Hepatocyte (in vitro differentiated cells): ENCODE measurements around the gene CDYL. TPM values are rescaled to one million over a fixed set of nuclear protein-coding genes. Genes with fewer than 3 reads are reported as not detected.
"Not testable (repeated sequence)": the region's sequence is repeated elsewhere in the genome, so short reads cannot be mapped to it uniquely, and the experiment has no call there.

ENCODE experiments used
- DNase-seq: peaks from one replicate; pipeline ENCODE4 v3.0.0-alpha.2; 2016; ENCODE audit warnings: low spot score
- H2AFZ ChIP-seq: fragments of 200-600 bp; sonication (generic); 2 replicates; pipeline ENCODE4 v1.6.0; 2016; ENCODE audit warnings: antibody characterized with exemption, mild to moderate bottlenecking
- H3K27ac ChIP-seq: fragments of 200-600 bp; sonication (generic); 2 replicates; pipeline ENCODE4 v1.5.1; 2016; ENCODE audit warnings: mild to moderate bottlenecking
- H3K27me3 ChIP-seq: fragments of 200-600 bp; sonication (generic); 2 replicates; pipeline ENCODE4 v1.6.1; 2016
- H3K36me3 ChIP-seq: fragments of 200-600 bp; sonication (generic); replicated peaks from 2 replicates; pipeline ENCODE4 v1.5.1; 2016; ENCODE audit warnings: low read depth; ENCODE audit not compliant: insufficient read depth
- H3K4me1 ChIP-seq: fragments of 200-600 bp; sonication (generic); 2 replicates; pipeline ENCODE4 v1.5.1; 2016; ENCODE audit warnings: mild to moderate bottlenecking, moderate library complexity; ENCODE audit not compliant: insufficient read depth
- H3K4me2 ChIP-seq: fragments of 200-600 bp; sonication (generic); 2 replicates; pipeline ENCODE4 v1.6.0; 2016
- H3K4me3 ChIP-seq: fragments of 200-600 bp; sonication (generic); 2 replicates; pipeline ENCODE4 v1.5.1; 2016; ENCODE audit warnings: mild to moderate bottlenecking
- H3K79me2 ChIP-seq: fragments of 200-600 bp; sonication (generic); 2 replicates; pipeline ENCODE4 v1.6.0; 2017; ENCODE audit warnings: mild to moderate bottlenecking
- H3K9me2 ChIP-seq: fragments of 200-600 bp; sonication (generic); replicated peaks from 2 replicates; pipeline ENCODE4 v1.6.0; 2017; ENCODE audit warnings: mild to moderate bottlenecking; ENCODE audit not compliant: insufficient read depth
- H3K9me3 ChIP-seq: fragments of 200-600 bp; sonication (generic); 2 replicates; pipeline ENCODE4 v1.5.1; 2016; ENCODE audit warnings: low read depth, mild to moderate bottlenecking
- H4K20me1 ChIP-seq: fragments of 200-600 bp; sonication (generic); 2 replicates; pipeline ENCODE4 v1.6.0; 2016; ENCODE audit warnings: mild to moderate bottlenecking; ENCODE audit not compliant: insufficient read depth, poor library complexity, severe bottlenecking
- CTCF ChIP-seq: fragments of 200-600 bp; sonication (generic); IDR thresholded peaks from 2 replicates; pipeline ENCODE4 v1.5.1; 2016; ENCODE audit warnings: antibody characterized with exemption, mild to moderate bottlenecking; ENCODE audit not compliant: poor library complexity
- EZH2 ChIP-seq: fragments of 200-600 bp; sonication (generic); IDR thresholded peaks from 2 replicates; pipeline ENCODE4 v1.6.1; 2016; ENCODE audit warnings: antibody characterized with exemption, mild to moderate bottlenecking, borderline replicate concordance
- EZH2phosphoT487 ChIP-seq: fragments of 200-600 bp; sonication (generic); IDR thresholded peaks from one replicate; pipeline ENCODE4 v1.6.1; 2018; ENCODE audit warnings: antibody characterized with exemption, mild to moderate bottlenecking, low read depth, moderate library complexity; ENCODE audit not compliant: unreplicated experiment, severe bottlenecking
- WGBS: methylation state at CpG from one replicate; pipeline ENCODE4 v1.1.6; 2016; ENCODE audit warnings: low lambda C conversion rate; ENCODE audit errors: missing lambda C conversion rate; 5-methylcytosine and 5-hydroxymethylcytosine counted together
- polyA plus RNA-seq: library from polyadenylated mRNA; unstranded; fragments of >200 nt; fragmentation: Nextera tagmentation; extraction: Ambion mirVana; gene quantifications from 2 replicates; pipeline ENCODE4 v1.2.1, GENCODE V29; 2016
- total RNA-seq: library from RNA; depleted of rRNA; stranded (reverse); fragments of >200 nt; gene quantifications from 2 replicates; pipeline ENCODE4 v1.2.3, GENCODE V29; 2014

Gene CDYL
- total and polyA plus RNA-seq, 2 experiments from 2014 or later = 25.3 to 30.4 TPM

GRCh38 chr6:4848382-4849068 lies 72.3 kb downstream of the CDYL start:
- peak overlapping the region; percentile 8 for H3K27ac ChIP-seq
- peak overlapping the region; percentile 8 for H3K4me2 ChIP-seq
- peaks cover 8% of the 10 kb centered on the region for H3K4me1 ChIP-seq
- WGBS = 35% methylated on average over 7 of the region's 7 CpGs
- peaks cover 100% of the 10 kb centered on the region for H3K79me2 ChIP-seq
- TF ChIP-seq EZH2 = no peak
- peak; percentile 43 for TF ChIP-seq CTCF
- no peak overlapping the region for H3K4me3 ChIP-seq
- H4K20me1 ChIP-seq = peaks cover 23% of the 10 kb centered on the region
- no peak overlapping the region for H2AFZ ChIP-seq
- H3K9me3 ChIP-seq = peaks cover 9% of the 10 kb centered on the region
- no peaks in the 10 kb centered on the region for H3K9me2 ChIP-seq
- DNase-seq = peak; percentile 55
- H3K27me3 ChIP-seq = no peaks in the 10 kb centered on the region
- H3K36me3 ChIP-seq = no peaks in the 10 kb centered on the region

GRCh38 chr6:4849226-4850022 lies 73.2 kb downstream of the CDYL start:
- no peaks in the 10 kb centered on the region for H3K9me2 ChIP-seq
- H3K9me3 ChIP-seq = peaks cover 9% of the 10 kb centered on the region
- peak overlapping the region; percentile 8 for H3K4me2 ChIP-seq
- peaks cover 30% of the 10 kb centered on the region for H4K20me1 ChIP-seq
- H3K79me2 ChIP-seq = peaks cover 94% of the 10 kb centered on the region
- no peaks in the 10 kb centered on the region for H3K27me3 ChIP-seq
- WGBS = 61% methylated on average over 4 of the region's 4 CpGs
- H2AFZ ChIP-seq = no peak overlapping the region
- H3K36me3 ChIP-seq = no peaks in the 10 kb centered on the region
- peaks cover 12% of the 10 kb centered on the region for H3K4me1 ChIP-seq
- peak overlapping the region; percentile 8 for H3K27ac ChIP-seq
- no peak overlapping the region for H3K4me3 ChIP-seq
- DNase-seq = no peak
- TF ChIP-seq CTCF (no peak), EZH2 (no peak), EZH2phosphoT487 (no peak)

- TF ChIP-seq EZH2 (no peak), EZH2phosphoT487 (no peak), CTCF (no peak)
- Histone ChIP-seq H3K4me2 (no peak overlapping the region), H3K4me1 (peaks cover 19% of the 10 kb centered on the region), H3K36me3 (no peaks in the 10 kb centered on the region), H3K79me2 (peaks cover 94% of the 10 kb centered on the region), H3K9me3 (peaks cover 2% of the 10 kb centered on the region), H2AFZ (no peak overlapping the region), H3K4me3 (no peak overlapping the region), H3K9me2 (no peaks in the 10 kb centered on the region), H4K20me1 (peaks cover 39% of the 10 kb centered on the region), H3K27ac (no peak overlapping the region), H3K27me3 (no peaks in the 10 kb centered on the region)
- 97% methylated on average over 4 of the region's 4 CpGs for WGBS
- no peak for DNase-seq
Observed at GRCh38 chr6:4851035-4851434, 74.8 kb downstream of the CDYL start.

GRCh38 chr6:4852186-4852585 lies 76.0 kb downstream of the CDYL start:
- H3K9me3 ChIP-seq, H3K36me3 ChIP-seq, H3K4me3 ChIP-seq, H3K4me2 ChIP-seq, H2AFZ ChIP-seq, H3K27me3 ChIP-seq, H3K9me2 ChIP-seq, DNase-seq, H3K27ac ChIP-seq: not testable (repeated sequence)
- peaks cover 94% of the 10 kb centered on the region for H3K79me2 ChIP-seq
- 84% methylated on average over 1 of the region's 1 CpG for WGBS
- H3K4me1 ChIP-seq = peaks cover 19% of the 10 kb centered on the region
- H4K20me1 ChIP-seq = peaks cover 45% of the 10 kb centered on the region
